8988T (cell line): ENCODE data around the gene VEGFA.
A peak's percentile ranks its signal among the peaks of the same experiment; 100 is the strongest.
"Not testable (repeated sequence)": the region's sequence is repeated elsewhere in the genome, so short reads cannot be mapped to it uniquely, and the experiment has no call there.

ENCODE experiments used
- DNase-seq: peaks from one replicate; pipeline ENCODE4 v3.0.0; 2011

The VEGFA gene

DNA sequence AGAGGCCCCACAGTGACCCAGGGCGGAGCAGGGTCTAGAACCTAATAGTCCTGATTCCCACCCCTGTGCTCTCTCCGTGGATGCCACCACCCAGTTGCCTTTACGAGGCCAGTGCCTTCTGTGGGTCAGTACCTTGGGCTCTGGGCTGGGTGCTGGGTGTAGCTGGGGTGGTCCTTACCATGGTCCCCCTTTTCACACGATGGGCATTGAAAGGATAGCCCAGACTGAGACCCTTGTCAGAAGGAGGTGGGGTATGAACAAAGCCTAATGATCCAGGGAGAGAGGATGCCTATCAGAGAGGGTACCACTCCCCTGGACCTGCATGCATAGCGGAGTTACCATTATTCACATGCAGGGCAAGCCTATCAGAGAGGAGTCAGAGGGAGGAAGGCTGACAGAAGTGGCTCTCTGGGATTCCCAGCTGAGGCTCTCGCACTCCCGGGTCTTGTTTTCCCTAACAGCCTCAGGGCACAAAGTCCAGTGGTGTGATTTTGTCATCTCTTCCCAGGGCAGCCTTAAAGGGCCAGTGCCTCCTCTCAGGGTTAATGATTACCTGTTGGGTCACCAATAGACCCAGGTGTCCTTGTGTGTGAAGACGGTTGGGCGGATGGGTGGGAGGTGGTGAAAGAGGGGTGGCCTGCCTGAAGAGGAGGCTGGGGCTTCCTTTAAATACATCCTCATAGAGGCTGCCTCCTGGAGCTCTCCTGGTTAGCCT lies 36.2 kb downstream of the VEGFA start:
- no peak for DNase-seq

DNA sequence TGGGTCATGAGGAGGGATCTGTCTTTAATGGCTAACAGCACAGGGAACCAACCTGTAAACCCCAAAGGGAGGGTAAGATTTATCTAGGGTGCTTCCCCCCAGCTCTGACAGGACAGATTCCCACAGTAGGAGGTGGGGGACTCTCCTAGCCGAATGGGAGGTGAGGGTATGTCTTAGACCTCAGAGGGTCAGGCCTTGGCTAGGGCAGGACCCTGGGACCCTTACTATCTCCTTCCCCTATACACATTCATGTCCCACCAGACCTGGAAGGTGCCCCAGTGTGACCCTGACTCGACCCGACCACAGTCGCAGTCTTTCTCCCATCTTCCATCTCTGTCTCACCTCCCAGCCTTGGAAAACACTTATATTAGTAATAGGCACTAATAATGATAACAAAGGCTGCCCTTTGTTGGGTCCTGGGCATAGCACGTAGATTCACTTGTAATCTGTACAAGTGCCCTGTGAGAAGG lies 36.8 kb downstream of the VEGFA start:
- no peak for DNase-seq

DNA sequence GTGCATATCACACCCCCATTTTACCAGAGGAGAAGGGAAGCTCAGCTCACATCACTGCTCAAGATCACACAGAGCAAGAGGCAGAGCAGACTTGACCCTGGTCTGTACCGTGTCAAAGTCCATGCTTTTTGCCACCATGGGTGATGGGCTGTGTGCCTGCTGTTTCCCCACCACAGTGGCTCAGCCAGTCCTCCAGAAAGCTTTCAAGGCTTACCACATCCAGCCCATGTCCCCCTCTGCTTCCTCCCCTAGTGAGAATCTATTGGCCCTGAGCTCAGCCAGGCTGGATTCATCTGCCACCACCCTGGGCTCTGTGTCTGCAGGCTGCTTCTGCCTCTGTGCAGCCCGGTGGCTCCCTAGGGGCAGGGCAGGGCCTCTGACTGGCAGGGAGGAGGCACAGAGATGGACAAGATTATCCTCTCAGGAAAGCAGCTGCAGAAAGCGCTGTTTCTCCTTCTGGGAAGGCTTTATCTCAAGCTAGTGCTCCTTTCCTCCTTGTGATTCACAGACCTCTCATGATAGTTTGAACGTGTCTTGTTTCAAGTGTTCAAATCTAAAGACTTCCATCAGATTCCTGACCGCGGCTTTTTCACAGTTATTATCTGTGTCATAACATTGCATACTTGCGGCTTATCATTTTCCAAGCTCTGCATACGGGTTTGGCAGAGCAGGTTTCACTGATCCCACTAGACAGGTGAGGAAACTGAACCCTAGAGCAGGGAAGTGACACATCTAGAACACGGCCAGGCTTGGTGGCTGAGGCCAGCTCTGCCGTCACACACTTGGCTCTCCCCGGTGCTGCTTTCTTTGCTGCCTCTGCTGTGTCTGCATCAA lies 37.4 kb downstream of the VEGFA start:
- no peak for DNase-seq

DNA sequence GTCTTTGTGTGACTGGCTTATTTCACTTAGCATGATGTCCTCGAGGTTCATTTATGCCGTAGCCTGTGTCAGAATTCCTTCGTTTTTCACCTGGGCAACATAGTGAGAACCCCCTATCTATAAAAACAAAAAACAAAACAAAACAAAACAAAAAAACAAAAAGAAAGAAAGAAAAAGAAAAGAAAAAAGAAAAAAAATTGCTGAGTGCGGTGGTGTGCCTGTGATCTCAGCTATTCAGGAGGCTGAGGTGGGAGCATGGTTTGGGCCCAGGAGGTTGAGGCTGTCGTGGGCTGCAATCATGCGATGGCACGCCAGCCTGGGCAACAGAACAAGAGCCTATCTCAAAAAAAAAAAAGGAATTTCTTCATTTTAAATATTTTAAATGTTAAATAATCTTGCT lies 38.4 kb downstream of the VEGFA start:
- no peak for DNase-seq

DNA sequence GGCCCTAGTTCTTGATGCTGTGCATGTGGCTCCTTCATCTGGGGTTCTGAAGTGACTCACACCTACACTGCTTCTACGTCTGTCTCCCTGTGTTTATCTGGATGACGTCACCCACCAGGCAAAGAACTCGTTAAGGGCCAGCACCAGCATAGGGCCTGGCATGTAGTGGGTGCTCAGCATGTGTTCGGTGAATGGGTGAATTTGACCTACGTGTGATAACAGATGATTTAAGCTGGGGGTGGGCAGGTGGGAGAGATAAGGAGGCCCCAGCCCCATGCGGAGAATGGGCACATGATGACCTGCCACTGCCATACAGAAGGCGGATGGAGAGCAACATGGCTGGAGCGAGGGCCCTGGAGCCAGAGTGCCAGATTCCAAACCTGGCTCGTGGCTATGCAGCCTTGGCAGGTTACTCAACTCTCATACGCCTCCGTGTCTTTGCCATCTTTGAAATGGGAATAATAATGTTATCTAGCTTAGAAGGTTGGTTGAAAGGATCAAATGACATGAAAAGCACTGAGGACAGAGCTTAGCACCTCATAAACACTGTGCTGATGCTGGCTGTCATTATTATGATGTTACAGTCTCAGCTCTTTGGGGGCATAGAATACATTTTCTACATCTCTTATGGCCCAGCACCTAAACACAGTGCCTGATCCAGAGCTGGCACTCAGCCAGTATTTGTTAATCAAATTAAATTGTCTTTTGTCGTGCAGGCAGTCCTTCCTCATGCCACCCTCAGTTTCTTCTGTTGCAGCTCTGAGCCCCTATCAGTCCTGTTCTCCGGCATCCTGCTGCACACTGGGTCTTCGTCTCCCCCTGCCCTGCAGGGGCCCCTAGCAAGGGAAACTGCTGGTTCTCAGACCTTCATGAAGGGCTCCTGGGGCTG lies 39.6 kb downstream of the VEGFA start:
- DNase-seq, result no peak

DNA sequence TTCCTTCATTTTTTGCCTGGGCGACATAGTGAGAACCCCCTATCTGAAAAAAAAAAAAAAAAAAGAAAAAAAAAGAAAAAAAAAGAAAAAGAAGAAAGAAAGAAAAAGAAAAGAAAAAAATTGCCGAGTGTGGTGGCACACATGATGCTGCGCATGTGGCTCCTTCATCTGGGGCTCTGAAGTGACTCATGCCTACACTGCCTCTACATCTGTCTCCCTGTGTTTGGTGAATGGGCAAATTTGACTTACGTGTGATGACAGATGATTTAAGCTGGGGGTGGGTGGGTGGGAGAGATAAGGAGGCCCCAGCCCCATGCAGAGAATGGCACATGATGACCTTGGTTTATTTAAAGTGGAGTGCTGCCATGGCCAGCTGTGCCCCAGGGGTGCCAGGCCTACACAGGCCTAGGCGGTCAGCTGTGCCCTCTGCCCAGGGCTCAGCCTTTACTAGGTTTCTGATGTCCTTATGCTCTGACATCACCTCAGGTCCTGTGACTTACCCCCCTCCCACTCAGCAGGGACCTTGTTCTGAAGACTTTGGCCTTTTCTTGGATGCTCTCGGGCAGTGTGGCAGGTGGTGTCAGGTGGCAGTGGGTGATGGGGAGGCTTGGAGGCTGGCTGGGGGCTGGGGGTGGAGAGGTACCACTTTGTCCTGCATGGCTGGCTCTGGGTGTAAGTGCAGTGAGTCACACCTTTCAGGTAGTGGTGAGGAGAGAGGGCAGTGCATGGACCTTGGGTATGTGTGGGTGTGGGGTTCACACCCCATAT lies 41.1 kb downstream of the VEGFA start:
- DNase-seq, result no peak

DNA sequence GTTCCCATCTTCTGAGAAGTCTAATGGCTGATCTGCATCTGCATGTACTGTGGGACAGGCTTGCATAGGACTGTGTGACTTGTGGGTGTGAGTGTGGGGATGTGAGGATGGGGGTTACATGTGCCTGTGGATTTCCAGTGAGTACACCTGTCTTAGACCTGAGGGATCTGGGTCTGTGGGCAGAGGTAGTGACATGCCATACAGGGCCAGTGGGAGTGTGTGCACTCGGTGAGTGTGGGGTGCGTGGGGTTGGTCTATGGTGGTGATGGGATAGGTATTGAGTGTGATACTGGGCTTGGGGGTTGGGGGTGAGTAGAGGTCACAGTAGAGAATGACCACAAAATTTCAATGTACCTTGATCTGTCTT lies 41.7 kb downstream of the VEGFA start:
- no peak for DNase-seq

DNA sequence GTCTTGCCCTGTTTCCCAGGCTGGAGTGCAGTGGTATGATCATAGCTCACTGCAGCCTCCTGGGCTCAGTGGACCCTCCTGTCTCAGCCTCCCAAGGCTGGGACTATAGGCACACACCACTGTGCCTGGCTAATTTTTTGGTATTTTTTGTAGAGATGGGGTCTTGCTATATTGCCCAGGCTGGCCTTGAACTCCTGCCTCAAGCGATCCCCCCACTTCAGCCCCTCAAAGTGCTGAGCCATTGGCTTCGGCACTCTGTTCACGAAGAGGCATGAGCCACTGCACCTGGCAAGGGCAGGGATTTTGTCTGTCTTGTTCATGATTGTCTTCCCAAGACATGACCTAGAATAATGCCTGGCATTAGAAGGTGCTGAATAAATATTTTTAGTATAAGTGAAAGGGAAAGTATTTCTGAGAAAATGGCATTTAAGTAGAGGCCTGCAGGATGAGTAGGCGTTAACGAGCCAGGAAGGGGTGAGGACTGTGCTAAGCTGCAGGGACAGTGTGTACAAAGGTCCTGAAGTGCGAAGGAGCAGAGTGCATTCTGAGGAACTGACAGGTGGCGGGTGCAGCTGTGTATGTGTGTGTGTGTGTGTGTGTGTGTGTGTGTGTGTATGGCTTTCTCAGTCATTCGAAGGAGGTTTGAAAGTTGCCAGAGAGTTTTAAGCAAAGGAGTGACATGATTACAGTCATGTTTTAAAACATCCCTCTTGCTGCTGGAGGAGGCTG lies 43.0 kb downstream of the VEGFA start:
- no peak for DNase-seq

DNA sequence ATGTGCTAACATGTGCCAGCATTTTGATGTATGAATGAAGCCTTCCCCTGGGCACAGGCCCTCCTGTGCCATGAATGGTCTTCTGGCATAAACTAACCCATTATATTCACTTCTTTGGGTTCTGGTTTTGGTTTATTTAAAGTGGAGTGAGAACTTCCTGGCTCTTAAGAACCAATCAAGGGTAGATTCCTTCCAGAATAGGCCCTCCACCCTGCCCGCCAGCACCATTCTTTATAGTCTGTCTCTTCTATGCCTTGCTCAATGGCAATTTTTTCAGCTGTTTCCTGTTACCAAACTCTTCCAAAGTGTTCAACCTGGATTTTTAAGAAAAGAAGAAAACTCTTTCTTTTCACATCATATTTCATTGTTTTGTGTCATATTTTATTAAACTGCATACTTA lies 44.1 kb downstream of the VEGFA start:
- no peak for DNase-seq

DNA sequence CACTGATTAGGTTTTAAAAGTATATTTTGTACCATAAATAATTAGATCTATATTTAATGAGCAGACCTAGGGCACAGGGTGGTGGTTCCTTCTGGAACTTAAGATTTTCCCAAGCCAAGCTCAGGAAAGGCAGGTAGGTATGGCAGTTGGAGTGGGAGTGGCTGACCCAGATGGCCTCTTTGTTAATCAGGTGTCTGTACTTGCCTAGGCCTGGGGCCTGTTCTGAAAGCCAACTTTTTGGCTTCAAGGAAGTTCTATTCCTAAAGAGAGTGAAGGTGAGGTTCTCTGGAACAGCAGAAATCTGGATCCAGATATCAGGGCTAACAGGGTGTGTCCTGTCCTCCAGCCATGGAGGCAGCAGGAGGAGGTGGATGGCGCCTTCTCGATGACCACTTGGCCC lies 44.9 kb downstream of the VEGFA start:
- DNase-seq, result no peak

DNA sequence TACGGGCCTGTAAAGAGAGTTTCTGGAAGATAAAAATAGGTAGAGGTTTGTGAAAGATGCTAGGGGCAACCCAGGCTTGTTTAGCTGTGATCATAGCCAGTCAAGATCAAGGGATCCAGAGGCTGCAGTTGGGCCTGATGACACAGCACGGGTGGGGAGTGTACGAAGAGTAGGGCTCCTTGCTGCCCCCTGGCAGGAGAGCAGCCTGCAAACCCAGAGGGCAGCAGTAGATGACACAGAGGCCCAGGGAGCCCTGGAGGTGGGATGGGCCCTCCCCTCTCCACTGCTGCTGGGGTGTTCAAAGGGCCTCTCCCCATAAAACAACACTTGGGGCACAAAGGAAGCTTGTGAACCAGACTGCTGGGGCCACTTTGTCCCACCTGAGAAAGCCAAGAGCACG lies 47.2 kb downstream of the VEGFA start:
- peak; percentile 72 for DNase-seq

DNA sequence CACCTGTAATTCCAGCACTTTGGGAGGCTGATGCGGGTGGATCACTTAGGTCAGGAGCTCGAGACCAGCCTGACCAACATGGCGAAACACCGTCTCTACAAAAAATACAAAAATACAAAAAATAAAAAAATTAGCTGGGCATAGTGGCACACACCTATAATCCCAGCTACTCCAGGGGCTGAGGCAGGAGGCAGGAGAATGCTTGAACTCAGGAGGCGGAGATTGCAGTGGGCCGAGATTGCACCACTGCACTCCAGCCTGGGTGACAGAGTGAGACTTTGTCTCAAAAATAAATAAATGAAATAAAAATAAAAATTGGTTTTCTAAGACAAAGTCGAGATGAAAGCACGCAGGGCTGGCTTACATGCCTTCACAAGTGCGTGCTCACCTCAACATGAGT lies 49.0 kb downstream of the VEGFA start:
- DNase-seq, result not testable (repeated sequence)

DNA sequence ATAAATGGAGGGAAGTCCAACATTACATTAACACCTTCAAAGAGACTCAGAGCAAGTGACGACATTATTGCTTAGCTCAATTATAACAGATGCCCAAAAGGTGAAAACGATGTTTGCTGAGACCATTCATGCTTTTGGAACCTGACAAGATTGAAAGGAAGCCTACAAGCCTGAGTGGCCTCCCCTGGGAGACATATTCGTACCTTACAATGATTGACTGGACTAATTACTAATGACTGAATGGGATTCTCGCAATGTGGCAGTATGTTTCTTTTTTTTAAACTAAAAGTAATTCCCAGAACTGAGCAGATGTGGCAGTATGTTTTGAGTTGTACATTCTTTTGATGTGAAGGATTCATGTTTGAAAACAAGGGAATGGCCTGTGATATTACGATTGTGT lies 49.9 kb downstream of the VEGFA start:
- no peak for DNase-seq

DNA sequence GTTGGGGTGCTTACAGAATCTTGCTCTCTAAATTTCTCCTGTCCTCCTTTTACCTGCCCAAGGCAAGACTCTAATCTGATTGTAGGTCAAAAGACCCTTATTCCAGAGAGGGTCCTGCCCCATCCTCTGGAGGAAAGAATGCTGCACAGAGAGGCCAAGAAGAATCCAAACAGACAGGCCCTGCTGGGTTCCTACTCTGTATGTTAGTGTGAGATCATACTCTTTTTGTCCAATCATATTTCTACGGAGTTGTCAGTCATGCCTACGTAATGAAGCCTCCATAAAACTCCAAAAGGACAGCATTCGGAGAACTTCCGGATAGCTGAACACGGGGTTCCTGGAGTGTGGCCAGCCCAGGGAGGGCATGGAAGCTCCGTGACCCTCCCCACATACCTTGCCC lies 50.5 kb downstream of the VEGFA start:
- no peak for DNase-seq

DNA sequence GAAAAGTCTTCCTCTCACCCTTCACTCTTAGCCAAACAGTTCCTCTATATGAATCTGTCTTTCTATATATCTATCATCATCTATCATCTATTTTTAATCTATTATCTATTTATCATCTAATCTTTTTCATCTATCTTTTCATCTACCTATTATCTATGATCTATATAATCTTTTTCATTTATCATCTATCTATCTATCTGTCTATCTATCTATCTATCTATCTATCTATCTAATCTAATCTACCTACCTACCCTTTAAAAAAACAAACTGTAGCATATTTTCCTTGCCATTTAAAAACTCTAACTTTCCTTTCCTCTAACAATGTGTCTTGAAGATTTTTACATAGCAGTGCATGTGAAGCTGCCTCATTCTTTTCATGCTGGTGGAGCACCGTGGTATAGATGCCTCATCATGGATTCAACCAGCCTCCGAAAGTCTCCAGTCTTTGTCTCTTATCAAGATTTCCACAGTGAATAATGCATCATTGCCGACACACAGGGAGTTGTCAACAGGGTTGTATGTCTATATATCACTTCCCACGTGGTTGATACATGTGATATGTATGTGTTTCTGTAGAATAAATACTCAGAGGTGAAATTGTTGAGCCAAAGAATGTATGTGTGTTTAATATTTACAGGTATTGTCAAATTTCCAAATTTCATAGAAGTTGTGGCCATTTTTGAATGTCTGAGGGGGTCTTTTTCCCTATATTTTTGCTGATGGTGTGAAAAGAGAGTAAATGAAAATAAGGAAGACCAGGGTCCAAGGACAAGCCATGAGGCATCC lies 51.3 kb downstream of the VEGFA start:
- no peak for DNase-seq

DNA sequence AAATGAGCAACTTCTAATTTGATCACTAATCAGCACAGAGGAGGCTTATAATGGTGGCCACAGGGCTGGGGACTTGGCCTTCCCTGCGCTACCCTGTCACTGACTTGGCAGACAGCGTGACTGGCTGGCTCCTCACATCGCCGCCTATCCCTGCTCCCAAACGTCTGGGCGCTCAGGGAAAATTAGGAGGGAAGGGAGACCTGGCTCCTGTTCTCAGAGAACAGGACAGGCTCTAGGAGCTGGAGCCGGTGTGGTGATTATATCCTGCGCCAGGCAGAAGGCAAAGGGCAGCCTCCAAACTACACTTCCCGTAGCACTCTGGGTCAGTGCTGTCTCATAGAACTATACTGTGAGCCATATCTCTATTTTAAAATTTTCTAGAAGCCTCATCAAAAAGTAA lies 53.4 kb downstream of the VEGFA start:
- DNase-seq, result no peak

DNA sequence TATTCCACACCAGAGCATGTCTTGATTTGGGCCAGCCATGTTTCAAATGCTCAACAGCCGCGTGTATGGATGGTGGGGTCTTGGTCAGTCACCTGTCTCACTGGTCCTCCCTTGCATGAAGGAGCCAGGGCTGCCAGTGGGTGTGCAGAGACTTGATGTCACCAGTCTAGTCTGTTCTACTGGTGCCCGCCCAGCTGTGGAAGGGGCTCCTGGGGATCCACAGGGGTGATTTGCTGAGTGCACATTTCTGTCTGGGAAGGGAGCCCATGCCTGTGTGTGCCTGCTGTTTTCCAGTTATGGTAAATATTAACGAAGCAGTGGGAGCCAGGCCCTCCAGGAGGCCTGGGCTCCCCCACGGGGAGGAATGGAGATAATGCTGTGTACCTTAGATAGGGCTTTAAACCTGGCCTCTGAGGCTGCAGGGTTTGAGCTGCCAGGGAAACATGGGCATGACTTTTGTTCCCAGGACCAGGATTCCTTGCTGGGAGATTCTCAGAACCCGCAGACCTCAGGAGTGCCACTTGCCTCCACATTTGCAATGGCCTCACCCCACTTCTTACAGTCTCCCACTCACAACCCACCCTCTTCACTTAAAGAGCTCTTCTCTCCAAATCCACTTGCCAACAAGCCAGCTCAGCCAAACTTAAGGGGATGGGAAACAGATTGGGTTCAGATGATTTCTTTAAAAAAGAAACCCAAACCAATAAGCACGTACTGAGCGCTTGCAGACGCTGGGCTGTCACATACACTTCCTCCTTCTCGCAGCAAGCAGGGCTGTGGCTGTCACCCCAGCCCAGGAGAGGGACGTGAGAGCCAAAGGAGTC lies 54.1 kb downstream of the VEGFA start:
- DNase-seq, result no peak

DNA sequence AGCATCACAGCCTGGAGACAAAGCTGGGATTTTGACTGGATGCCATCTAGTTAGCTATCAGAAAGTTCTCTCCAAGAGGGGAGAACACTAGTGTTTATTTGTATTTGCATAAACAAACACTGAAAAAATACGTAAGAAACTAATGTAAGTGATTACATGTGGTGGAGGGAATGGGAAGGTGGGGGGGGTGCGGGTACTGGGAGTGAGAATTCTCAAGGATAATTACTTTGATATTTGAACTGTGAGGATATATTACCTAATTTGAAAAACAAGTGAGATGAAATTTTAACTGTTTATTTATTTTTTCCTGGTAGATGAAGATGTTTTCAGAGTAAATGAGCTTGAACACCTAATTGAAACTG lies 54.7 kb downstream of the VEGFA start:
- DNase-seq, result no peak

DNA sequence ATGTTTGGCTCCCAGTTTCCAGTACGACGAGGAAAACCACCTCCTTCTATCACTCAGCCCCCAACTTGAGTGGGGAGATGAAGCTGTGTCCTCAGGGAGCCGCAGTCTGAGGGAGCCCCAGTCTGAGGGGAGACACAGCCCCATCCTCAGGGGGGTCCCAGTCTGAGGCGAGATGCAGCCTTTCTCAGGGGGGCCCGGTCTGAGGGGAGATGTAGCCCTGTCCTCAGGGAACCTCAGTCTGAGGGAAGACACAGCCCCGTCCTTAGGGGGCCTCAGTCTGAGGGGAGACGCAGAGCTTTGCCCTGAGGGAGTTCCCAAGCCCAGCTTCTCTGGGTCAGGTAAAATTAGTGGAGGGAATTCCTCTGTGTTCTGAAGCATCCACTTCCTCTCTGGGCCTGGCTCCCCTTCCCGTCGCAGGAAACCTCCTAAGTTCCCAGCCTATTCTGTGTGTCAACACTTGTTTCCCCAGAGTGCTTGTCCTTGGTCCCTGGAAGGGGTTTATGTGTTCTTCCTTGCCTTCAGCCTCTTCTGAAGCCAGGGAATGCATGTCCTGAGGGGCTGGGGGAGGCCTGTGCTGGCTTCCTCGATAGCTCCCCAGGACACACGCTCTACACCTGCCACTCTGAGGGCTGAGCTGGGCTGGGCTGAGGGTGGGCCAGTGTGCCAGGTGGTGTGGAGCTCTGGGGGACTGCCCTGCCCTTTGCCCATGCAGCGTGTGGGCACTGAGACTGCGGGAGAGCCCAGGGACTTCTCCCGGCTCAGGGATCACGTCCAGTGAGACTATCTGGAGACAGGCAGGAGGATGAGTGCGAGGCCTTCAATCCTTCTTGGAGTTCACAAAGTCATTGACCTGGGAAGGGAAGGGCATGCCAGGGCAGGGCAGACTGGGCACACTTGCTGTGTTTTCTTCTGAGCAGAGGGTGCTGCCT lies 55.4 kb downstream of the VEGFA start:
- no peak for DNase-seq
